IMR-90 (cell line): ENCODE measurements around the gene RUSF1. TPM values are rescaled to one million over a fixed set of nuclear protein-coding genes. Genes with fewer than 3 reads are reported as not detected.

Experiments
- ATAC-seq: fragments of 200-7000 bp; cut with Tn5 transposase; 2 replicates; pipeline ENCODE4 v1.9.1; 2020; ENCODE audit warnings: low read depth, mild to moderate bottlenecking, moderate library complexity
- BruUV-seq: library from RNA; stranded (reverse); fragments of 400-500 nt; replicated peaks from 2 replicates; lab custom pipeline; 2021; lab: Mats Ljungman, UMichigan
- CTCF ChIA-PET: fragments of 300-600 bp; formaldehyde crosslinking; extraction: SDS; loops from one replicate; lab custom pipeline; 2021; ENCODE audit warnings: antibody characterized with exemption; lab: Yijun Ruan, JAX
- POLR2A ChIA-PET: fragments of 300-600 bp; sonication (Branson Sonifier 250); formaldehyde crosslinking; loops from one replicate; lab custom pipeline; 2022; ENCODE audit warnings: antibody characterized with exemption; ENCODE audit not compliant: unreplicated experiment; lab: Charles Lee
- DNase-seq: peaks from one replicate; pipeline ENCODE4 v3.0.0; 2013
- H2AFZ ChIP-seq: replicated peaks from 2 replicates; pipeline ENCODE3; 2013; ENCODE audit warnings: low read length, mild to moderate bottlenecking; ENCODE audit not compliant: poor library complexity
- H2AK5ac ChIP-seq: 2 replicates; pipeline ENCODE4 v1.6.1; 2013; ENCODE audit warnings: low read depth, low read length, inconsistent platforms
- H2AK9ac ChIP-seq: replicated peaks from 2 replicates; pipeline ENCODE3; 2013; ENCODE audit warnings: mild to moderate bottlenecking, low read depth, low read length, moderate library complexity; ENCODE audit not compliant: poor library complexity
- H2BK120ac ChIP-seq: 2 replicates; pipeline ENCODE4 v1.6.1; 2013; ENCODE audit warnings: low read depth, low read length, inconsistent platforms
- H2BK15ac ChIP-seq: 3 replicates; pipeline ENCODE4 v1.6.1; 2013; ENCODE audit warnings: low read depth, low read length, inconsistent platforms
- H2BK20ac ChIP-seq: 2 replicates; pipeline ENCODE4 v1.6.1; 2013; ENCODE audit warnings: low read depth, mild to moderate bottlenecking, inconsistent platforms, low read length, moderate library complexity
- H2BK5ac ChIP-seq: 2 replicates; pipeline ENCODE4 v1.6.1; 2013; ENCODE audit warnings: mild to moderate bottlenecking, low read depth, low read length, inconsistent platforms; ENCODE audit not compliant: poor library complexity, severe bottlenecking
- H3K14ac ChIP-seq: replicated peaks from 2 replicates; pipeline ENCODE4 v1.6.1; 2013; ENCODE audit warnings: low read depth, low read length, inconsistent platforms
- H3K18ac ChIP-seq: 2 replicates; pipeline ENCODE4 v1.6.1; 2013; ENCODE audit warnings: low read depth, low read length, control low read depth
- H3K23ac ChIP-seq: 2 replicates; pipeline ENCODE4 v1.6.1; 2013; ENCODE audit warnings: low read depth, low read length, inconsistent platforms
- H3K27ac ChIP-seq: 2 replicates; pipeline ENCODE4 v1.5.1; 2013; ENCODE audit warnings: mild to moderate bottlenecking, control low read depth, low read length; ENCODE audit not compliant: insufficient read depth
- H3K27me3 ChIP-seq: 2 replicates; pipeline ENCODE4 v1.6.1; 2013; ENCODE audit warnings: low read length; ENCODE audit not compliant: control insufficient read depth, insufficient read depth
- H3K36me3 ChIP-seq: 2 replicates; pipeline ENCODE4 v1.6.1; 2013; ENCODE audit warnings: low read length, mixed read lengths; ENCODE audit not compliant: control insufficient read depth, insufficient read depth
- H3K4ac ChIP-seq: 2 replicates; pipeline ENCODE4 v1.6.1; 2013; ENCODE audit warnings: low read depth, low read length, inconsistent platforms
- H3K4me1 ChIP-seq: 2 replicates; pipeline ENCODE4 v1.6.1; 2013; ENCODE audit warnings: low read length, mixed read lengths; ENCODE audit not compliant: control insufficient read depth, insufficient read depth
- H3K4me2 ChIP-seq: 2 replicates; pipeline ENCODE4 v1.6.1; 2013; ENCODE audit warnings: low read depth, mild to moderate bottlenecking, control low read depth, low read length, moderate library complexity
- H3K4me3 ChIP-seq: 2 replicates; pipeline ENCODE4 v1.5.1; 2013; ENCODE audit warnings: low read depth, mild to moderate bottlenecking, control low read depth, low read length, moderate library complexity; ENCODE audit not compliant: insufficient read depth
- H3K56ac ChIP-seq: 2 replicates; pipeline ENCODE4 v1.6.1; 2013; ENCODE audit warnings: low read length, inconsistent platforms; ENCODE audit not compliant: insufficient read depth; ENCODE audit errors: extremely low read depth
- H3K79me1 ChIP-seq, 2 experiments: 2 replicates each; pipeline ENCODE4 v1.6.1; 2013; ENCODE audit warnings: low read length in 2 of 2, inconsistent platforms in 1 of 2, low read depth in 1 of 2
- H3K9ac ChIP-seq: 2 replicates; pipeline ENCODE4 v1.6.1; 2013; ENCODE audit warnings: low read depth, low read length, control low read depth
- H3K9me1 ChIP-seq: 2 replicates; pipeline ENCODE4 v1.6.1; 2013; ENCODE audit warnings: low read length, inconsistent platforms; ENCODE audit not compliant: insufficient read depth
- H3K9me3 ChIP-seq: 2 replicates; pipeline ENCODE4 v1.6.1; 2013; ENCODE audit warnings: low read length; ENCODE audit not compliant: control insufficient read depth, insufficient read depth
- H4K20me1 ChIP-seq: 2 replicates; pipeline ENCODE4 v1.6.1; 2013; ENCODE audit warnings: low read length, inconsistent platforms; ENCODE audit not compliant: insufficient read depth
- H4K5ac ChIP-seq: 2 replicates; pipeline ENCODE4 v1.6.1; 2013; ENCODE audit warnings: mild to moderate bottlenecking, low read depth, low read length, control low read depth
- H4K8ac ChIP-seq, 2 experiments: 2 replicates each; pipeline ENCODE4 v1.6.1; 2013; ENCODE audit warnings: low read depth in 2 of 2, low read length in 2 of 2, control low read depth in 1 of 2, inconsistent platforms in 1 of 2
- H4K91ac ChIP-seq: 2 replicates; pipeline ENCODE4 v1.6.1; 2013; ENCODE audit warnings: low read depth, low read length, inconsistent platforms; ENCODE audit not compliant: insufficient read depth
- CHD1 ChIP-seq: IDR thresholded peaks from 2 replicates; pipeline ENCODE4 v1.6.1; 2012; ENCODE audit warnings: low read depth, low read length, improper control_type of control experiment
- MAFK ChIP-seq: IDR thresholded peaks from 2 replicates; pipeline ENCODE4 v1.6.1; 2012; ENCODE audit warnings: low read depth, low read length, improper control_type of control experiment
- WGBS, 2 experiments: methylation state at CpG; one replicate each; pipeline versions ENCODE4 v1.1.5 to v1.1.7; 2013; ENCODE audit warnings: missing lambda C conversion rate in 2 of 2; ENCODE audit not compliant: insufficient read length in 1 of 2; ENCODE audit errors: extremely low coverage in 2 of 2; 5-methylcytosine and 5-hydroxymethylcytosine counted together
- dilution Hi-C: fragments of 300-500 bp; cut with HindIII; formaldehyde crosslinking; loops from one replicate; pipeline ENCODE4 v1.14.3; 2018; ENCODE audit warnings: low sequenced_read_pairs; ENCODE audit not compliant: unreplicated experiment
- in situ Hi-C: fragments of 300-500 bp; cut with MboI; formaldehyde crosslinking; loops from 3 replicates; pipeline ENCODE4 v1.14.3; 2019; ENCODE audit warnings: low sequenced_read_pairs, inconsistent platforms, mixed read lengths
- intact Hi-C: fragments of 100-400 bp; cut with micrococcal nuclease; formaldehyde crosslinking; loops from 2 replicates; pipeline ENCODE4 v1.10.0; 2022
- polyA plus RNA-seq, 3 experiments: library from polyadenylated mRNA; depleted of rRNA; stranded (reverse); fragments of >200 nt; gene quantifications; 2 replicates each; pipeline ENCODE4 v1.2.3, GENCODE V29; 2012; ENCODE audit warnings: low replicate concordance in 1 of 3
- total RNA-seq: library from RNA; depleted of rRNA; stranded (reverse); fragments of >200 nt; gene quantifications from 2 replicates; pipeline ENCODE4 v1.2.3, GENCODE V29; 2012

The RUSF1 gene
- total and polyA plus RNA-seq, 2 of the 4 experiments (the other 2 are of a cell fraction) = 22.9 to 65.0 TPM

DNA sequence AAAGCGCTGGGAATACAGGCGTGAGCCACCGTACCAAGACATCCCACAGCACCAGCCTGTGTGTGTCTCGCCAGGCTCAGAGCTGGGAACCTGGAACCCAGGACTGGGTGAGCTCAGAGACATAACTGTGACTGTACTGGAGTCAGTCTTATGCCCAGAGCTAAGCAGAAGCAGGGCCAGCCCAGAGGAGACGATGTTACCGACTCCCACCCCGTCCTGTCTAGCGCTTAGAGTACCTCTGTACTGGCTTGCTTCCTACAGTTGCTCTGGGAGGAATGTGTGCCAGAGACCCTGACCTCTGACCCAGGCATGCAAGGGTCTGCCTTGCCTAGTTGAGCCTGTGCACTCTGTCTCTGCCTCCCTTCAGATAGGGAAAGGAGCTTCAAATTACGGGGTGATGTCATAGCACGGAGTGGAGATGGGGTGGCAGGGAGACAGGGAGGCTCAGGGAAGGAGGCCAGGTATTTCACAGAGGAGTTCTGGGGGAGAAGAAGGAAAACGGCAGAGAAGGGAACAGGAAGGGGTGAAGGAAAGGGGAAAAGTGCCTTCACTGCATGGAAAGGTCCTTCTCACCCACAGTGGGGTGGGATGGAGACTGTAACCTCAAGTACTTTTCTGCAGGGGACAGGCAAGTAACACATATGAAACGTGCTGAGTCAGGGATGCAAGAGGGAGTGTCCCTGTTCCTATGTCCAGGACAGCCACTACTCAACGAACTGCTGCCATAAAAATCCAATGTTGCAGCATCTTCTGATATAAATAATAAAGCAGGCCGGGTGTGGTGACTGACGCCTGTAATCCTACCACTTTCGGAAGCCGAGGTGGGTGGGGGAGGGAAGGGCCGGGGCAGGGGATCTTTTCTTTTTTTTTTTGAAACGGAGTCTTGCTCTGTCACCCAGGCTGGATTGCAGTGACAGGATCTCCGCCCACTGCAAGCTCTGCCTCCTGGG, 54.7 kb downstream of the RUSF1 start:
- H3K27me3 ChIP-seq = no peaks in the 10 kb centered on the region
- peak overlapping the region; percentile 82 for H3K27ac ChIP-seq
- H4K5ac ChIP-seq = peak overlapping the region; percentile 69
- H3K9me1 ChIP-seq = peaks cover 30% of the 10 kb centered on the region
- peak; percentile 28 for ATAC-seq
- H2BK20ac ChIP-seq = peak overlapping the region; percentile 69
- ChIA-PET CTCF (interaction anchor here (1.0 kb wide), 2 partner anchors 11 to 36 kb away, joined by 3 to 5 read pairs; partner anchors contain the start of gene ZNF843), POLR2A (interaction anchor here (0.6 to 0.9 kb wide), 2 partner anchors 336 to 412 kb away, joined by 3 to 5 read pairs; partner anchors contain the start of gene KAT8)
- dilution Hi-C loops (no loop called here), in situ Hi-C loops (loop anchor here (25.0 kb wide), 1 partner anchor 409 kb away; the partner anchor contains the start of gene ZNF267), intact Hi-C loops (no loop called here)
- H3K4me1 ChIP-seq = peaks cover 25% of the 10 kb centered on the region
- H3K9me3 ChIP-seq = no peaks in the 10 kb centered on the region
- peak overlapping the region; percentile 56 for H3K14ac ChIP-seq
- WGBS, 2 experiments = 33% methylated on average over 2 of the region's 20 CpGs; no CpG with 5 or more reads in 1 of the 2 experiments
- peak overlapping the region; percentile 92; the same call in 2 of the 3 replicates for H2BK15ac ChIP-seq
- H3K4ac ChIP-seq = peak overlapping the region; percentile 90
- peak overlapping the region; percentile 66 for H2BK5ac ChIP-seq
- no peaks in the 10 kb centered on the region; the same call in 1 of the 2 replicates for H3K36me3 ChIP-seq
- H2AFZ ChIP-seq = peak overlapping the region; percentile 17
- peak overlapping the region; percentile 86 for H3K23ac ChIP-seq
- H3K9ac ChIP-seq = 0 out of 2 replicates have a peak overlapping the region, but pooled peaks have one; percentile 27
- DNase-seq = peak; percentile 36
- peak overlapping the region; percentile 4 to 35; a peak in 3 of 4 replicates for H4K8ac ChIP-seq
- H3K56ac ChIP-seq = no peak overlapping the region
- H2BK120ac ChIP-seq = peak overlapping the region; percentile 68
- H4K20me1 ChIP-seq = peaks cover 40% of the 10 kb centered on the region
- peak overlapping the region; percentile 54 for H4K91ac ChIP-seq
- peak overlapping the region; percentile 87 for H2AK5ac ChIP-seq
- H3K79me1 ChIP-seq = peaks cover 16 to 71% of the 10 kb centered on the region in 2 experiments
- H3K4me2 ChIP-seq = peak overlapping the region; percentile 52
- TF ChIP-seq CHD1 (no peak), MAFK (peak; percentile 85)
- H3K4me3 ChIP-seq = no peak overlapping the region
- peak overlapping the region; percentile 17 for H3K18ac ChIP-seq
- no TSS peak for BruUV-seq
- peak overlapping the region; percentile 79 for H2AK9ac ChIP-seq
